OCI-LY1 (cell line): Measurements from ENCODE around the gene GPR39.
"Not testable (repeated sequence)": the region's sequence is repeated elsewhere in the genome, so short reads cannot be mapped to it uniquely, and the experiment has no call there.

ENCODE experiments used
- H2AFZ ChIP-seq: fragments of 200-600 bp; sonication (generic), shearing (Covaris generic); 2 replicates; pipeline ENCODE4 v1.6.0; 2014; ENCODE audit warnings: antibody characterized with exemption, mild to moderate bottlenecking, low read length
- H3F3A ChIP-seq: fragments of 200-600 bp; sonication (generic), shearing (Covaris generic); 2 replicates; pipeline ENCODE4 v1.6.0; 2014; ENCODE audit warnings: mild to moderate bottlenecking, antibody characterized with exemption, low read length, moderate library complexity; ENCODE audit not compliant: insufficient read depth
- H3K27ac ChIP-seq: fragments of 200-600 bp; sonication (generic); 2 replicates; pipeline ENCODE4 v1.5.1; 2014; ENCODE audit warnings: low read length, mixed run types, mild to moderate bottlenecking, low read depth; ENCODE audit not compliant: poor library complexity, severe bottlenecking
- H3K27me3 ChIP-seq: fragments of 200-600 bp; sonication (generic); 2 replicates; pipeline ENCODE4 v1.6.0; 2014; ENCODE audit warnings: antibody characterized with exemption, mild to moderate bottlenecking, low read length, moderate library complexity; ENCODE audit not compliant: insufficient read depth
- H3K36me3 ChIP-seq: fragments of 200-600 bp; sonication (generic); 2 replicates; pipeline ENCODE4 v1.6.1; 2014; ENCODE audit warnings: mild to moderate bottlenecking, antibody characterized with exemption, low read length, moderate library complexity, mixed read lengths; ENCODE audit not compliant: insufficient read depth
- H3K4me1 ChIP-seq: fragments of 200-600 bp; sonication (generic); 2 replicates; pipeline ENCODE4 v1.5.1; 2014; ENCODE audit warnings: mild to moderate bottlenecking, low read length, moderate library complexity; ENCODE audit not compliant: insufficient read depth, severe bottlenecking
- H3K4me2 ChIP-seq: fragments of 200-600 bp; sonication (generic), shearing (Covaris generic); 2 replicates; pipeline ENCODE4 v1.6.1; 2014; ENCODE audit warnings: low read length
- H3K4me3 ChIP-seq: fragments of 200-600 bp; sonication (generic); 2 replicates; pipeline ENCODE4 v1.5.1; 2014; ENCODE audit warnings: low read length, low read depth, mild to moderate bottlenecking, mixed read lengths; ENCODE audit not compliant: poor library complexity, severe bottlenecking
- H3K79me2 ChIP-seq: fragments of 200-600 bp; shearing (Covaris generic); 2 replicates; pipeline ENCODE4 v1.6.1; 2016; ENCODE audit warnings: mixed run types, low read length, mixed read lengths; ENCODE audit not compliant: insufficient read depth
- H3K9ac ChIP-seq: fragments of 200-600 bp; sonication (generic), shearing (Covaris generic); 2 replicates; pipeline ENCODE4 v1.6.1; 2014; ENCODE audit warnings: mild to moderate bottlenecking, low read length, mixed read lengths
- H3K9me2 ChIP-seq: fragments of 200-600 bp; sonication (generic), shearing (Covaris generic); 2 replicates; pipeline ENCODE4 v1.6.1; 2014; ENCODE audit warnings: low read depth, mild to moderate bottlenecking, low read length, mixed read lengths
- H3K9me3 ChIP-seq: fragments of 200-600 bp; shearing (Covaris generic); 2 replicates; pipeline ENCODE4 v1.6.1; 2014; ENCODE audit warnings: low read length, mixed read lengths
- H4K20me1 ChIP-seq: fragments of 200-600 bp; sonication (generic), shearing (Covaris generic); 2 replicates; pipeline ENCODE4 v1.6.0; 2016; ENCODE audit warnings: mild to moderate bottlenecking, low read length; ENCODE audit not compliant: insufficient read depth
- EZH2 ChIP-seq: fragments of 200-600 bp; sonication (generic), shearing (Covaris generic); IDR thresholded peaks from 2 replicates; pipeline ENCODE4 v1.8.0; 2017; ENCODE audit warnings: borderline replicate concordance, mixed run types, mild to moderate bottlenecking, antibody characterized with exemption, low read length, moderate library complexity, mixed read lengths
- TF ChIP-seq, protein P1 (sequence below): fragments of 200-600 bp; sonication (generic), shearing (Covaris generic); IDR thresholded peaks from 2 replicates; pipeline ENCODE4 v1.5.1; 2017; ENCODE audit warnings: mild to moderate bottlenecking, antibody characterized with exemption, low read length, moderate library complexity, mixed read lengths

Gene GPR39

DNA sequence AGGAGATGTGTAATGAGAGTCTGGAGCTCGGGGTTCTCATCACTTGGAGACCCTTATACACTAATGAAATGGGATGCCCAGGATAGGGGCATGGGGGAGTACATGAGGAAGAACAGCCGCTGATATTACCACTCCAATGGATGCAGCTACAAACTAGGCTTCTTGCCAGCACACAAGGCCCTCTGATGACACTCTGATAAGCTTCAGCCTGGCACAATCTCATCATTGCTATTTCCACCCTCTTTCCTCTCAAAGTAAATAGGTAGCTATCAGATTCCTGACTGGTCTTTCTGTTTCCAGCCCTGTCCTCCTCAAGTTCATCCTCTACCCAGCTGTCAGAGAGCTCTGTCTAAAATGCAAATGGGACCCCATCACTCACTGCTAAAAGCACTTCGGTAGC is 103.0 kb downstream of the GPR39 start:
- no peaks in the 10 kb centered on the region for H3K4me1 ChIP-seq
- no peaks in the 10 kb centered on the region for H3K9me2 ChIP-seq
- H3K4me2 ChIP-seq: no peak overlapping the region
- no peaks in the 10 kb centered on the region for H3K79me2 ChIP-seq
- no peak overlapping the region for H3K9ac ChIP-seq
- TF ChIP-seq EZH2: no peak
- TF ChIP-seq, protein P1, sequence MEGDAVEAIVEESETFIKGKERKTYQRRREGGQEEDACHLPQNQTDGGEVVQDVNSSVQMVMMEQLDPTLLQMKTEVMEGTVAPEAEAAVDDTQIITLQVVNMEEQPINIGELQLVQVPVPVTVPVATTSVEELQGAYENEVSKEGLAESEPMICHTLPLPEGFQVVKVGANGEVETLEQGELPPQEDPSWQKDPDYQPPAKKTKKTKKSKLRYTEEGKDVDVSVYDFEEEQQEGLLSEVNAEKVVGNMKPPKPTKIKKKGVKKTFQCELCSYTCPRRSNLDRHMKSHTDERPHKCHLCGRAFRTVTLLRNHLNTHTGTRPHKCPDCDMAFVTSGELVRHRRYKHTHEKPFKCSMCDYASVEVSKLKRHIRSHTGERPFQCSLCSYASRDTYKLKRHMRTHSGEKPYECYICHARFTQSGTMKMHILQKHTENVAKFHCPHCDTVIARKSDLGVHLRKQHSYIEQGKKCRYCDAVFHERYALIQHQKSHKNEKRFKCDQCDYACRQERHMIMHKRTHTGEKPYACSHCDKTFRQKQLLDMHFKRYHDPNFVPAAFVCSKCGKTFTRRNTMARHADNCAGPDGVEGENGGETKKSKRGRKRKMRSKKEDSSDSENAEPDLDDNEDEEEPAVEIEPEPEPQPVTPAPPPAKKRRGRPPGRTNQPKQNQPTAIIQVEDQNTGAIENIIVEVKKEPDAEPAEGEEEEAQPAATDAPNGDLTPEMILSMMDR: no peak
- no peaks in the 10 kb centered on the region for H4K20me1 ChIP-seq
- no peaks in the 10 kb centered on the region for H3K27me3 ChIP-seq
- H3K27ac ChIP-seq: no peak overlapping the region
- H3K9me3 ChIP-seq: no peaks in the 10 kb centered on the region
- H2AFZ ChIP-seq: no peak overlapping the region
- no peak overlapping the region for H3K4me3 ChIP-seq
- no peaks in the 10 kb centered on the region for H3F3A ChIP-seq
- H3K36me3 ChIP-seq: no peaks in the 10 kb centered on the region

DNA sequence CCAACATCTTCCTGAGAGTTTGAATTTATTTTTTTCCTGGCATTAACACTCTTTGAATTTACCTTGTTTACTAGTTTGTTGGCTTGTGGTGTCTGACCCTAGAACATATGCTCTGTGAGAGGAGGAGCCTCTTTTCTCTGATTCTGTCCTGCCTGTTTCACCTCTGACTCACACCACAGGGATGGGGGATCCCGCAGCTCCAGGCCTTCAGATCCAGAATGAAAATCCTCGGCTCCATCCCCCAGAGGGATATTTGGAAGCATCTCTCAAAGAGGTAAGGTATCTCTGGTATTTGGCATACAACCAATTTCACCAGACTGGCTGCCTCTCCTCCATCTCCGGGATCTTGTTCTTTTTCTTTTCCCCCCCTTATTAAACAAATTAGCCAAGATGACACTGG is 104.7 kb downstream of the GPR39 start:
- Histone ChIP-seq H3K4me3 (no peak overlapping the region), H3K36me3 (no peaks in the 10 kb centered on the region), H3F3A (no peaks in the 10 kb centered on the region), H4K20me1 (no peaks in the 10 kb centered on the region), H3K4me2 (no peak overlapping the region), H3K9ac (no peak overlapping the region), H3K9me3 (no peaks in the 10 kb centered on the region), H3K27ac (no peak overlapping the region), H2AFZ (no peak overlapping the region), H3K27me3 (no peaks in the 10 kb centered on the region), H3K79me2 (no peaks in the 10 kb centered on the region), H3K9me2 (no peaks in the 10 kb centered on the region), H3K4me1 (no peaks in the 10 kb centered on the region)
- TF ChIP-seq, protein P1: no peak
- no peak for TF ChIP-seq EZH2

DNA sequence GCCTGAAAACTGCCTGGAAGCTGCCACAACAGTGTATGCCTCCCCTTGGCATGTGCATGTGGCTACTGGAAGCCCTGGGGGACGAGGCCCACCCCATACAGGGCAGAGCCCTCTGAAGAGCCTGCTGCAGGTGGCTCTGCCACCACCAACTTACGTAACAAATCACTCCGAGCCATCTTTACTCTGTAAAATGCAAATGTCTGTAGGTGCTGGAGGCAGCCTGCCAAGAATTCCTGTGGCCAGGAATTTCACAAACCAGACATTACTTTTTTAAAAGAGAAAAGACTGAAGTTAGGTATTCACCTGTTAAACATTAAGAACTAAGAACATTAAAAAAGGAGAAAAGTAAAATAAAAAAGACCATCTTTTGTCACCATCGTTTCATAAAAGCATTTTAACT is 106.3 kb downstream of the GPR39 start:
- no peaks in the 10 kb centered on the region for H3K79me2 ChIP-seq
- H3K9me3 ChIP-seq: no peaks in the 10 kb centered on the region
- no peak overlapping the region for H3K9ac ChIP-seq
- no peak for TF ChIP-seq EZH2
- no peak overlapping the region for H3K4me2 ChIP-seq
- H3K9me2 ChIP-seq: no peaks in the 10 kb centered on the region
- H2AFZ ChIP-seq: no peak overlapping the region
- H3K36me3 ChIP-seq: no peaks in the 10 kb centered on the region
- no peaks in the 10 kb centered on the region for H3K4me1 ChIP-seq
- no peaks in the 10 kb centered on the region for H3F3A ChIP-seq
- no peaks in the 10 kb centered on the region for H4K20me1 ChIP-seq
- no peak overlapping the region for H3K27ac ChIP-seq
- H3K4me3 ChIP-seq: no peak overlapping the region
- H3K27me3 ChIP-seq: no peaks in the 10 kb centered on the region

DNA sequence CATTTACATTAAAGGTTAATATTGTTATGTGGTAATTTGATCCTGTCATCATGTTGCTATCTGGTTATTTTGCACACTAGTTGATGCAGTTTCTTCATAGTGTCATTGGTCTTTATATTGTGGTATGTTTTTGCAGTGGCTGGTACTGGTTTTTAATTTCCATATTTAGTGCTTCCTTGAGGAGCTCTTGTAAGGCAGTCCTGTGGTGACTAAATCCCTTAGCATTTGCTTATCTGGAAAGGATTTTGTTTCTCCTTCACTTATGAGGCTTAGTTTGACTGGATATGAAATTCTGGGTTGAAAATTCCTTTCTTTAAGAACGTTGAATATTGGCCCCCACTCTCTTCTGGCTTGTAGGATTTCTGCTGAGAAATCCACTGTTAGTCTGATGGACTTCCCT is 120.5 kb downstream of the GPR39 start:
- H3K27me3 ChIP-seq, H3K9me3 ChIP-seq, H4K20me1 ChIP-seq, H3K4me2 ChIP-seq, H3K27ac ChIP-seq, H3K36me3 ChIP-seq, H3K4me1 ChIP-seq, H3K9ac ChIP-seq, H3K4me3 ChIP-seq, H3F3A ChIP-seq, H2AFZ ChIP-seq, H3K9me2 ChIP-seq, H3K79me2 ChIP-seq: not testable (repeated sequence)
